IgD-negative memory B cell (primary cell): ENCODE results near the gene TINAG. TPM values are rescaled to one million over a fixed set of nuclear protein-coding genes. Genes with fewer than 3 reads are reported as not detected.

ENCODE experiments used
- H3K27ac Mint-ChIP-seq, 3 donors: one replicate each; pipeline ENCODE4 v1.8.0; 2020 to 2022; ENCODE audit warnings: mild to moderate bottlenecking in 3 of 3, mixed read lengths in 3 of 3, moderate library complexity in 1 of 3
- H3K27me3 Mint-ChIP-seq: one replicate; pipeline ENCODE4 v1.8.0; 2021; ENCODE audit warnings: mixed read lengths
- H3K36me3 Mint-ChIP-seq: one replicate; pipeline ENCODE4 v1.8.0; 2020; ENCODE audit warnings: mild to moderate bottlenecking, mixed read lengths
- H3K4me1 Mint-ChIP-seq, 3 donors: one replicate each; pipeline ENCODE4 v1.8.0; 2020 to 2022; ENCODE audit warnings: mixed read lengths in 3 of 3, mild to moderate bottlenecking in 1 of 3
- H3K4me3 Mint-ChIP-seq, 4 donors: one replicate each; pipeline ENCODE4 v1.8.0; 2020 to 2022; ENCODE audit warnings: mild to moderate bottlenecking in 4 of 4, mixed read lengths in 4 of 4, moderate library complexity in 3 of 4
- H3K9me3 Mint-ChIP-seq, 3 donors: one replicate each; pipeline ENCODE4 v1.8.0; 2020 to 2021; ENCODE audit warnings: mixed read lengths in 3 of 3, mild to moderate bottlenecking in 1 of 3
- polyA plus RNA-seq: library from polyadenylated mRNA; unstranded; fragments of 300-500 nt; fragmentation: Illumina TruSeq; gene quantifications from one replicate; pipeline ENCODE4 v1.2.3, GENCODE V29; 2021

TINAG gene
- polyA plus RNA-seq, 1 donor from 2014 or later, result not detected

- no peak overlapping the region for H3K4me3 Mint-ChIP-seq
- H3K9me3 Mint-ChIP-seq, result peaks cover 0 to 2% (median 0%) of the 10 kb centered on the region in 3 donors
- no peaks in the 10 kb centered on the region for H3K36me3 Mint-ChIP-seq
- H3K27me3 Mint-ChIP-seq, result no peaks in the 10 kb centered on the region
- peaks cover 0 to 2% (median 0%) of the 10 kb centered on the region in 3 donors for H3K4me1 Mint-ChIP-seq
- no peak overlapping the region for H3K27ac Mint-ChIP-seq
Observed at GRCh38 chr6:54357141-54357540, 48.9 kb downstream of the TINAG start.

DNA sequence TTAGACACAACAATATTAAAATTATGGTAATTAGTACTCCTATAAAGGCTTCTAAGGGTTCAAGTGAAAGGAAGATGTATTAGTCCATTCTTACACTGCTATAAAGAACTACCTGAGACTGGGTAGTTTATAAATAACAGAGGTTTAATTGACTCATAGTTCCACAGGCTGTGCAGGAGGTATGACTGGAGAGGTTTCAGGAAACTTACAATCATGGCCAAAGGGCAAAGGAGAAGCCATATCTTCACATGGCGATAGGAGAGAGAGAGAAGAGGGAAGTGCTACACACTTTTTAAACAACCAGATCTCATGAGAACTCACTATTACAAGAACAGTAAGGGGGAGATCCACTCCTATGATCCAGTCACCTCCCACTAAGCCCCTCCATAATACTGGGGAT is 52.9 kb downstream of the TINAG start:
- Mint-ChIP-seq H3K36me3 (no peaks in the 10 kb centered on the region), H3K9me3 (peaks cover 0 to 2% (median 1%) of the 10 kb centered on the region in 3 donors), H3K4me1 (peaks cover 0 to 2% (median 0%) of the 10 kb centered on the region in 3 donors), H3K4me3 (no peak overlapping the region), H3K27me3 (no peaks in the 10 kb centered on the region), H3K27ac (no peak overlapping the region)

DNA sequence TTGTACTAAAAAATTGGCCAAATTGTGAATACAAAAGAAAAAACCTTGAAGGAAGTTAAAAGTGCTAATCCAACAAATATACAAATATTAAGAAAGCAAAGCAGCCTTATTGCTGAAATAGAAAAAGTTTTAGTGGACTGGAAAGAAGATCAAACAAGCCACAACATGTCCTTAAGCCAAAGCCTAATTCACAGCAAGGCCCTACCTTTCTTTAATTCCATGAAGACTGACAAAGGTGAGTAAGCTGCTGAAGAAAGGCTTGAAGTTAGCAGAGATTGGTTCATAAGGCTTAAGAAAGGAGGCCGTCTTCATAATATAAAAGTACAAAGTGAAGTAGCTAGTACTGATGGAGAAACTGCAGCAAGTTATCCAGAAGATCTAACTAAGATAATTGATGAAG is 53.5 kb downstream of the TINAG start:
- Mint-ChIP-seq H3K36me3 (no peaks in the 10 kb centered on the region), H3K4me1 (peaks cover 0 to 2% (median 0%) of the 10 kb centered on the region in 3 donors), H3K27me3 (no peaks in the 10 kb centered on the region), H3K9me3 (peaks cover 0 to 2% (median 1%) of the 10 kb centered on the region in 3 donors), H3K27ac (no peak overlapping the region), H3K4me3 (no peak overlapping the region)

DNA sequence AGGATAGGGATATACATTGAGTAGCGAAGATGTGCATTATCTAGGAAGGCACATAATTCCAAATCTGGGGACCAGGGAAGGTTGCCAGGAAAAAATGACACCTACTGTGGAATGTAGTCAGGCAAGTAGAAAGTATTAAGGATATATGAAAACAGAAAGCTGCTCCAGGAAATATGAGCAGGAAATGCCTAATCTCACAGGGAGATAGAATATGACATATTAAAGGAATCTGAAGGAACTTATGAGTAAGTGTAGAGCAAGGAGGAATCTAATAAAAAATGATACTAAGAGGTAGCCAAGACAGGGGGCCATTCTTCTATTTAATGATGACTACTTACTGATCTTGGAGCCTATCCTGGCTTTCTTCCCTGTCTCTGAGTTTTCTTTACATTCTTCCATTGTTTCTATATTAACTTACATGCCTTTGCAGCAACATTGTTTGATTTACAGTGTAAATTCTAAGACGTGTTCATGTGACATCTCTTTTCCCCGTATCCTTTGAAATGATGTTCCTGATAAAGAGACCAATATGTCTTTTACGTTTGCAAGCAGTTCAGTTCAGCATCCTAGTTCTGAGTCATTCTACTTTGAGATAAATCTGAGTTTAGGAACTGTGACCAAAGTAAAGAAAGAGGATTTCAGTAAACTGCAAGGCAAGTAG is 58.6 kb downstream of the TINAG start:
- no peaks in the 10 kb centered on the region for H3K27me3 Mint-ChIP-seq
- H3K27ac Mint-ChIP-seq, result no peak overlapping the region
- H3K4me1 Mint-ChIP-seq, result no peaks in the 10 kb centered on the region
- H3K36me3 Mint-ChIP-seq, result no peaks in the 10 kb centered on the region
- peaks cover 0 to 1% (median 0%) of the 10 kb centered on the region in 3 donors for H3K9me3 Mint-ChIP-seq
- no peak overlapping the region for H3K4me3 Mint-ChIP-seq

DNA sequence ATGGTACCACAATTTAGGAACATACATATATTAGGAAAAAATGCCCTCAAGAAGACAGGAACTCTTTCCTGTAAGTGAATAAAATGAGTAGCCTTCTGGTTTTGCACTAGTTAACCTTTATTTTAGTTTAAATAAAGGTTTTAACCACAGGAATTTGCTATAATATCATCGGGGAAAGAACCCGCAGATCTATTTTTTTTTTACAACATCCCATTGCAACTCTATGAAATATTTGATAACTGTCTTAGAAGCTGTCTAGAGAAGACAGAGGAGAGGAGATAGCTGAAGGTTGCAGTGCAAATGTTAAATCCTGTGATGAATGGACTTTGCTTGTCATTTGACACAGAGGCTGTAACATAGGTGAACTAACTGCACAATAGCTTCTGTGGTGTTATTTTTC is 69.5 kb downstream of the TINAG start:
- Mint-ChIP-seq H3K9me3 (no peaks in the 10 kb centered on the region), H3K4me1 (no peaks in the 10 kb centered on the region), H3K27me3 (no peaks in the 10 kb centered on the region), H3K36me3 (no peaks in the 10 kb centered on the region), H3K27ac (no peak overlapping the region), H3K4me3 (no peak overlapping the region)

DNA sequence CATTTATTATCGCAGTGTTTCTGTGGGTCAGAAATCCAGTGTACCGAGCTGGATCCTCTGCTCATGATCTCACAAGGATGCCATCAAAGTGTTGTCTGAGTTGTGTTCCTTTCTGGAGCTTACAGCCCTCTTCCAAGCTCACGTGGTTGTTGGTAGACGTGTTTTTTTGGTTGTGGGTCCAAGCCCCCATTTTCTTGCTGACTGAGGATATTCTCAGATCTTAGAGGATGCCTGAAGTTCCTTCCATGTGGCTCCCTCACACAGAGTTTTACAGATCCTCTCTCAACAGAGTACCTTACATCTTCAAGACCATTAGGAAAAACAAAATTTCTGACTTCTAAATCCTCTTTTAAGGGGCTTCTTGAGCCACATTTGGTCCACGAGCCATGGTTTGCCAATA is 78.1 kb downstream of the TINAG start:
- H3K9me3 Mint-ChIP-seq, result no peaks in the 10 kb centered on the region
- H3K27me3 Mint-ChIP-seq, result no peaks in the 10 kb centered on the region
- H3K27ac Mint-ChIP-seq, result no peak overlapping the region
- H3K4me3 Mint-ChIP-seq, result no peak overlapping the region
- no peaks in the 10 kb centered on the region for H3K4me1 Mint-ChIP-seq
- H3K36me3 Mint-ChIP-seq, result no peaks in the 10 kb centered on the region

GRCh38 chr6:54390362-54390761 is 82.1 kb downstream of the TINAG start:
- Mint-ChIP-seq H3K4me3 (no peak overlapping the region), H3K4me1 (no peaks in the 10 kb centered on the region), H3K9me3 (peaks cover 2 to 5% (median 4%) of the 10 kb centered on the region in 3 donors), H3K36me3 (no peaks in the 10 kb centered on the region), H3K27me3 (no peaks in the 10 kb centered on the region), H3K27ac (no peak overlapping the region)

- H3K36me3 Mint-ChIP-seq, result no peaks in the 10 kb centered on the region
- no peaks in the 10 kb centered on the region for H3K27me3 Mint-ChIP-seq
- H3K4me3 Mint-ChIP-seq, result no peak overlapping the region
- H3K4me1 Mint-ChIP-seq, result no peaks in the 10 kb centered on the region
- peaks cover 2 to 5% (median 4%) of the 10 kb centered on the region in 3 donors for H3K9me3 Mint-ChIP-seq
- H3K27ac Mint-ChIP-seq, result no peak overlapping the region
Observed at GRCh38 chr6:54391577-54391976, 83.3 kb downstream of the TINAG start.

DNA sequence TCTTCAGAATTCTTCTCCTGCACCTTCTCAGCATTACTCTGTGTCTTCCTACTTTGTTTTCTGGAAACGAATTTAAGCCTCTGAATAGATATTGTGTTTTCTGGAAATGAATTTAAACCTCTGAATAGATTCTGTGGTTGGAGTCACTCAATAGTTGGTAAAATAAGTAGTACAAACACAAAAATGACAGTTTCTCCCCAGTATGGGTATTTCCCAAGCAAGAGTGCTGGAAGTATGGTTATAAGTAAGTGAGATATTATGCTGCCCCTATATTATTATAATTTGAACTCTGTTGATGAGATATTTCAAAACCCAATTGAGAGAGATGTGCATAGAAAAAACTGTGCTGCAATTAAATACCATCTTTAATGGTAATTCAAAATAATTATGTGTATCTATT is 94.9 kb downstream of the TINAG start:
- Mint-ChIP-seq H3K27ac (no peak overlapping the region), H3K9me3 (peaks cover 0 to 5% (median 0%) of the 10 kb centered on the region in 3 donors), H3K4me3 (no peak overlapping the region), H3K36me3 (no peaks in the 10 kb centered on the region), H3K27me3 (no peaks in the 10 kb centered on the region), H3K4me1 (no peaks in the 10 kb centered on the region)

GRCh38 chr6:54404791-54405190 is 96.5 kb downstream of the TINAG start:
- Mint-ChIP-seq H3K36me3 (no peaks in the 10 kb centered on the region), H3K27ac (no peak overlapping the region), H3K4me1 (no peaks in the 10 kb centered on the region), H3K27me3 (no peaks in the 10 kb centered on the region), H3K4me3 (no peak overlapping the region), H3K9me3 (peaks cover 0 to 5% (median 0%) of the 10 kb centered on the region in 3 donors)

GRCh38 chr6:54411767-54412166 is 103.5 kb downstream of the TINAG start:
- Mint-ChIP-seq H3K27me3 (no peaks in the 10 kb centered on the region), H3K36me3 (no peaks in the 10 kb centered on the region), H3K27ac (no peak overlapping the region), H3K4me3 (peak overlapping the region in 1 of 4 donors; percentile 71), H3K9me3 (peaks cover 0 to 8% (median 4%) of the 10 kb centered on the region in 3 donors), H3K4me1 (no peaks in the 10 kb centered on the region)

GRCh38 chr6:54415517-54415916 is 107.3 kb downstream of the TINAG start:
- Mint-ChIP-seq H3K4me1 (no peaks in the 10 kb centered on the region), H3K27ac (no peak overlapping the region), H3K27me3 (no peaks in the 10 kb centered on the region), H3K36me3 (no peaks in the 10 kb centered on the region), H3K9me3 (peaks cover 2 to 13% (median 4%) of the 10 kb centered on the region in 3 donors), H3K4me3 (no peak overlapping the region)

DNA sequence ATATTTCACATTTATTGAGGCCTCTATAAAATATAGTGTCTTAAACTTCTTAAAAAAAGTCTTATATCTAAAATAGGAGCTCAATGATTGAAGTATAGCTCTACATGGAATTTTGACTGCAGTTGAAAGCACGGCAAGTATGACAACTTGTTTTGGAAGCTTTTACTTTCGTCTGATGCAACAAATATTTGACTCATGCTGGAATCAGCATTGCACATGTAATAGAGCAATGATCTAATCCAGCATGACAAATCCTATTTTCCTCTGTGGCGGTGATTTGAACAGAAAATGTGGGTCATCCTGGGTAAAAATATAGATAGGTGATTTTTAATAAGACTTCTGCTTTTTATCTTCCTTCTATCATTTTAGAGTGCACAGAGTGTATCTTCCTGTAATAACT is 111.6 kb downstream of the TINAG start:
- H3K4me3 Mint-ChIP-seq, result no peak overlapping the region
- H3K4me1 Mint-ChIP-seq, result no peaks in the 10 kb centered on the region
- no peaks in the 10 kb centered on the region for H3K27me3 Mint-ChIP-seq
- H3K27ac Mint-ChIP-seq, result no peak overlapping the region
- H3K9me3 Mint-ChIP-seq, result peaks cover 2 to 16% (median 4%) of the 10 kb centered on the region in 3 donors
- H3K36me3 Mint-ChIP-seq, result no peaks in the 10 kb centered on the region

DNA sequence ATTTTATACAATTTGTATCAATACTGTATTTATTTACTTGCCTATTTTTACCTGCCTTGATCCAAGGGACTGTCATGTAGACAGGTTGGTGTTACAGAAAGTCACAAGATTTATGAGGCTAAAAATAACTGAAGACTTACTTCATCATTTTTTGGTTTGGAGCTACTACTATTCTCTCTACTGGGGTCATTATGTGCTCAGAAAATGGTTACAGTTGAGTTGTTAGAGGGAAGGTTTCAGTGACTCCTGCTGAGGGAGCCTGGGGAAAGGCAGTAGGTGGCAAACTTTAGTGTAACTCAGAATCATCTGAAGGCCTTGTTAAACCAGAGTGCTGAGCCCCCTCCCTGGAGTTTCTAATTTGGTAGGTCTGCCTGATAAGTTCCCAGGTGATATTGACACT is 118.8 kb downstream of the TINAG start:
- H3K4me3 Mint-ChIP-seq, result no peak overlapping the region
- no peaks in the 10 kb centered on the region for H3K36me3 Mint-ChIP-seq
- peaks cover 0 to 11% (median 10%) of the 10 kb centered on the region in 3 donors for H3K9me3 Mint-ChIP-seq
- H3K4me1 Mint-ChIP-seq, result no peaks in the 10 kb centered on the region
- H3K27me3 Mint-ChIP-seq, result no peaks in the 10 kb centered on the region
- H3K27ac Mint-ChIP-seq, result no peak overlapping the region

- peaks cover 0 to 10% (median 9%) of the 10 kb centered on the region in 3 donors for H3K9me3 Mint-ChIP-seq
- no peaks in the 10 kb centered on the region for H3K36me3 Mint-ChIP-seq
- no peak overlapping the region for H3K27ac Mint-ChIP-seq
- H3K4me1 Mint-ChIP-seq, result no peaks in the 10 kb centered on the region
- H3K4me3 Mint-ChIP-seq, result no peak overlapping the region
- no peaks in the 10 kb centered on the region for H3K27me3 Mint-ChIP-seq
Observed at GRCh38 chr6:54427396-54427937, 119.2 kb downstream of the TINAG start.

GRCh38 chr6:54428431-54428830 is 120.2 kb downstream of the TINAG start:
- Mint-ChIP-seq H3K9me3 (peaks cover 0 to 10% (median 5%) of the 10 kb centered on the region in 3 donors), H3K4me1 (no peaks in the 10 kb centered on the region), H3K27me3 (no peaks in the 10 kb centered on the region), H3K4me3 (no peak overlapping the region), H3K27ac (no peak overlapping the region), H3K36me3 (no peaks in the 10 kb centered on the region)
